ENCODE data around the gene GYPC. TPM values are rescaled to one million over a fixed set of nuclear protein-coding genes. Genes with fewer than 3 reads are reported as not detected.

GYPC gene
- total RNA-seq, 4 donors from 2014 or later, result 19.1 to 40.2 (median 28.5) TPM

DNA sequence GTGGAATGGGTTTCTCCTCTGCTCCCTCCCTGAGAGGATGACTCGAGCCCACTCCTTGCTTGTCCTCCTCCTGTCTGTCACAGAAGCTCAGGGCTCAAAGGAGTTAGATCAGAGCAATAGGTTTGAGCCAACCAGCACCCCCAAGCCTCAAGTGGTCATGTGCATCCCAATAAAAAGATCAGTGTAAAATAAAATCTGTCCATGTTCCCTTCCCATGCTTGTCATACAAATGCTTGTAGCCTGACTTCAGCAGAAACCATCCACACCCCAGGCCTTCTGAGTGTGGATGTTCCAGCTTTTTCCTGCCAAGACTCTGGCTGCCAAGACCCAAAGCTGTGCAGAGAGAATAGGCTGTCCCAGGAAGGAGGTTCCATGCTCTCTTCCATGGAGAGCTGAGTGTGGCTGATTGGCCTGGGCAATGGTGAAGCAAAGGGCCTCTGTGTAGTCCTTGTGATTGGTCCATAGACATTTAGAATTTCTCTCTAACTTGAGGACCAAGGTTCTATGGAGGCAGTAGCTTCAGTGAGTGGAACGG, 67.4 kb downstream of the GYPC start:
- in situ Hi-C loops (cut with MboI; ENCODE audit: low pct_ligation_motif_present in 1 of 4, low pct_unique_long_range_greater_than_20kb in 1 of 4, low sequenced_read_pairs in 3 of 4), result no loop called here

DNA sequence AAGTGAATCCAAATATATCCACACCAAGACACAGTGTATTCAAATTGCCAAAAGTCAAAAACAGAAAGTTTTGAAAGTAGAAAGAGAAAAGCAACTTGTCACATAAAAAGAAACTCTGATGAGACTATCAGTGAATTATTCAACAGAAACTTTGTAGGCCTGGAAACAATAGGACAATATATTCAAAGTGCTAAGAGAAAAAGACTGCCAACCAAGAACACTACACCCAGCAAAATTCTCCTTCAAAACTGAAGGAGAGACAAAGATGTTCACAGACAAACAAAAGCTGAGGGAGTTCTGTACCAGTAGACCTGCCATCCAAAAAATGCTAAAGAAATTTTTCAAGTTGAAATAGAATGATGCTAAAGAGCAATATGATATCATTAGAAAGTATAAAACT, 69.6 kb downstream of the GYPC start:
- no peaks in the 10 kb centered on the region for H3K4me1 ChIP-seq
- intact Hi-C loops (cut with DNase I; ENCODE audit: low total_unique reads), result no loop called here
- H3K27ac ChIP-seq, result no peak overlapping the region
- no peaks in the 10 kb centered on the region for H3K27me3 ChIP-seq
- no peak overlapping the region for H3K4me3 ChIP-seq
- TF ChIP-seq EP300 (IDR thresholded peaks at IDR 0.05; ENCODE audit: low read depth), result no peak
- TF ChIP-seq POLR2AphosphoS5 (IDR thresholded peaks at IDR 0.05), result no peak
- TF ChIP-seq, protein P1, sequence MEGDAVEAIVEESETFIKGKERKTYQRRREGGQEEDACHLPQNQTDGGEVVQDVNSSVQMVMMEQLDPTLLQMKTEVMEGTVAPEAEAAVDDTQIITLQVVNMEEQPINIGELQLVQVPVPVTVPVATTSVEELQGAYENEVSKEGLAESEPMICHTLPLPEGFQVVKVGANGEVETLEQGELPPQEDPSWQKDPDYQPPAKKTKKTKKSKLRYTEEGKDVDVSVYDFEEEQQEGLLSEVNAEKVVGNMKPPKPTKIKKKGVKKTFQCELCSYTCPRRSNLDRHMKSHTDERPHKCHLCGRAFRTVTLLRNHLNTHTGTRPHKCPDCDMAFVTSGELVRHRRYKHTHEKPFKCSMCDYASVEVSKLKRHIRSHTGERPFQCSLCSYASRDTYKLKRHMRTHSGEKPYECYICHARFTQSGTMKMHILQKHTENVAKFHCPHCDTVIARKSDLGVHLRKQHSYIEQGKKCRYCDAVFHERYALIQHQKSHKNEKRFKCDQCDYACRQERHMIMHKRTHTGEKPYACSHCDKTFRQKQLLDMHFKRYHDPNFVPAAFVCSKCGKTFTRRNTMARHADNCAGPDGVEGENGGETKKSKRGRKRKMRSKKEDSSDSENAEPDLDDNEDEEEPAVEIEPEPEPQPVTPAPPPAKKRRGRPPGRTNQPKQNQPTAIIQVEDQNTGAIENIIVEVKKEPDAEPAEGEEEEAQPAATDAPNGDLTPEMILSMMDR (IDR thresholded peaks at IDR 0.05), result no peak
- TF ChIP-seq POLR2A (IDR thresholded peaks at IDR 0.05), result no peak
- H3K9me3 ChIP-seq, result peaks cover 2 to 8% of the 10 kb centered on the region in 2 donors
- H3K36me3 ChIP-seq, result no peaks in the 10 kb centered on the region
- no peak for DNase-seq
- in situ Hi-C loops (cut with MboI; ENCODE audit: low pct_ligation_motif_present in 1 of 4, low pct_unique_long_range_greater_than_20kb in 1 of 4, low sequenced_read_pairs in 3 of 4), result no loop called here

More for the DNA sequence above, 67.4 kb downstream of the GYPC start:
- WGBS, 2 donors (ENCODE audit: low coverage in 1 of 2), result 63 to 90% methylated on average over 1 to 2 of the region's 2 CpGs
- no peaks in the 10 kb centered on the region for H3K27me3 ChIP-seq
- no peak overlapping the region for H3K4me3 ChIP-seq
- intact Hi-C loops (cut with DNase I; ENCODE audit: low total_unique reads), result no loop called here
- DNase-seq, result no peak
- H3K9me3 ChIP-seq, result peaks cover 2 to 8% of the 10 kb centered on the region in 2 donors
- H3K27ac ChIP-seq, result no peak overlapping the region
- no peak for TF ChIP-seq POLR2A (IDR thresholded peaks at IDR 0.05)
- TF ChIP-seq, protein P1 (IDR thresholded peaks at IDR 0.05), result no peak
- TF ChIP-seq POLR2AphosphoS5 (IDR thresholded peaks at IDR 0.05), result no peak
- TF ChIP-seq EP300 (IDR thresholded peaks at IDR 0.05; ENCODE audit: low read depth), result no peak
- H3K36me3 ChIP-seq, result no peaks in the 10 kb centered on the region
- no peaks in the 10 kb centered on the region for H3K4me1 ChIP-seq

DNA sequence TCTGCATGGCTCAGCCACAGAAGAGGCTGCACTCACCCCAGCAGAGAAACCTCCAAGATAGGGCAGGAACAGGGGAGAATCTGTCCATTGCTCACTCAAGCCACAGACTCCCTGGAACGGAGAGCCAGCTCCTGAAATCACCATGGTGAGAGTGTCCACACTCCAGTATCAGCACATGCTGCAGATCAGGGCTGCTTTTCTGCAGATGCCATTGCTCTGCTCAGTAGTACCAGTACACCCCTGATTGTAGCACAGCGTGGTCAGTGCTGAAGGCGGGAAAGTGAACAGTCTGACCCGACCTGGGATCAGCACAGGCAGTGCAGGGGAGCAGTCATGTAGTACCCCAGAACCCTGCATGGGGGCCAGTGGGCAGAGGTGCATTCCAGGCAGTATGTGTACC, 73.9 kb downstream of the GYPC start:
- no peaks in the 10 kb centered on the region for H3K36me3 ChIP-seq
- WGBS, 2 donors (ENCODE audit: low coverage in 1 of 2), result 92% methylated on average over 4 of the region's 4 CpGs; no CpG with 5 or more reads in 1 of the 2 donors
- in situ Hi-C loops (cut with MboI; ENCODE audit: low pct_ligation_motif_present in 1 of 4, low pct_unique_long_range_greater_than_20kb in 1 of 4, low sequenced_read_pairs in 3 of 4), result no loop called here

DNA sequence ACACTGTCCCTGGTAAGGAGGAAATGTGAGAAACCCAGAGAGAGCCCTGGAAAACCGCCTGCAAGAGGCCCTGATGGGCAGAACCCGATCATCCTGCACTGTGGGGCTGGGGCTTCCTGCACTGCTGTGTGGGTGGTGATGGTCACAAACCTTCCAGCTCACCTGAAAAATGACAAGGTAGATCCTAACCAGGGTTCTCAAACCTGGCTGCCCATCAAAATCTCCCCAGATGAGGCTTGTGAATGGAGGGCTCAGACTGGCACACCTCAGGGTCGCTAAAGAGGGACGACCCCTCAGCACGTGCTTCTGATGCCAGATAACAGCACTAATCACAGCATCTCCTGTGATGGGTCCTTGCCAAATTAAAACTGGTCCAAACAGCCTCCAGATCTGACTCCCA, 74.7 kb downstream of the GYPC start:
- WGBS, 2 donors (ENCODE audit: low coverage in 1 of 2), result 83 to 92% methylated on average over 3 to 5 of the region's 5 CpGs
- no peak for DNase-seq
- intact Hi-C loops (cut with DNase I; ENCODE audit: low total_unique reads), result no loop called here

More for the DNA sequence above, 73.9 kb downstream of the GYPC start:
- DNase-seq, result no peak
- Histone ChIP-seq H3K4me3 (no peak overlapping the region), H3K27me3 (no peaks in the 10 kb centered on the region), H3K4me1 (no peaks in the 10 kb centered on the region), H3K27ac (no peak overlapping the region), H3K9me3 (peaks cover 2 to 8% of the 10 kb centered on the region in 2 donors)
- no peak for TF ChIP-seq POLR2A (IDR thresholded peaks at IDR 0.05)
- TF ChIP-seq, protein P1 (IDR thresholded peaks at IDR 0.05), result no peak
- no peak for TF ChIP-seq EP300 (IDR thresholded peaks at IDR 0.05; ENCODE audit: low read depth)
- TF ChIP-seq POLR2AphosphoS5 (IDR thresholded peaks at IDR 0.05), result no peak
- intact Hi-C loops (cut with DNase I; ENCODE audit: low total_unique reads), result no loop called here

More for the DNA sequence above, 74.7 kb downstream of the GYPC start:
- H3K36me3 ChIP-seq, result no peaks in the 10 kb centered on the region
- H3K9me3 ChIP-seq, result peaks cover 0 to 1% of the 10 kb centered on the region in 2 donors
- H3K4me1 ChIP-seq, result no peaks in the 10 kb centered on the region
- no peaks in the 10 kb centered on the region for H3K27me3 ChIP-seq
- in situ Hi-C loops (cut with MboI; ENCODE audit: low pct_ligation_motif_present in 1 of 4, low pct_unique_long_range_greater_than_20kb in 1 of 4, low sequenced_read_pairs in 3 of 4), result no loop called here
- no peak overlapping the region for H3K27ac ChIP-seq
- H3K4me3 ChIP-seq, result no peak overlapping the region
- TF ChIP-seq, protein P1 (IDR thresholded peaks at IDR 0.05), result no peak
- TF ChIP-seq POLR2AphosphoS5 (IDR thresholded peaks at IDR 0.05) (no peak), EP300 (IDR thresholded peaks at IDR 0.05; ENCODE audit: low read depth) (no peak), POLR2A (IDR thresholded peaks at IDR 0.05) (no peak)

Measured in transverse colon (tissue), 4 donors.